ENCODE results near the gene CEP128. TPM values are rescaled to one million over a fixed set of nuclear protein-coding genes. Genes with fewer than 3 reads are reported as not detected.

Gene CEP128
- total RNA-seq, 2 experiments from 2014 or later = 12.3 to 13.0 TPM

DNA sequence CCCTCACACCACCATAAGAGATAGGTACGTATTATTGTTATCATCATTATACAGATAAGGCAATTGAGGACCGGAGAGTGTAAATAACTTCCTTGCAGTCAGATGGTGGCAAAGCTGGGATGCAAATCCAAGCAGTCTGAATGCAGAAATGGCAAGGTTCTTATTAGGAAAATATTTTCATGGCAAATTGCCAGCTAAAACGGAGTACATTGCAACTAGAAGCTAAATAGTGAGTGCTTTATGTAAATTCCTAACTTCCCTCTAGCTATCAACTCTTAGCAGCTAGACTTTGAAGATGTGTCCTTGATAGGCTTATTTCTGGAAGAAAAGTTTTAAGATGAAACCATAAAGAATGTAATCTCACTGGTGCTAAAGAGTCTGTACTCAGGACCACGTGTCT is 406.4 kb downstream of the CEP128 start:
- H3K4me3 Mint-ChIP-seq = no peak overlapping the region
- CTCF ChIA-PET = no interaction called here
- Histone ChIP-seq H3K4me3 (ENCODE audit: low read length) (no peak overlapping the region), H3K27ac (ENCODE audit: low read depth in 1 of 2, low read length in 2 of 2) (no peak overlapping the region), H3K36me3 (ENCODE audit: insufficient read depth, low read length) (no peaks in the 10 kb centered on the region), H3K27me3 (ENCODE audit: control insufficient read depth in 1 of 2, insufficient read depth in 2 of 2, low read length in 2 of 2) (no peaks in the 10 kb centered on the region), H3K9me3 (ENCODE audit: control insufficient read depth in 1 of 2, insufficient read depth in 1 of 2, low read length in 2 of 2) (peaks cover under 1% of the 10 kb centered on the region in 2 experiments), H3K4me1 (ENCODE audit: insufficient read depth, low read length) (no peaks in the 10 kb centered on the region)
- no peaks in the 10 kb centered on the region for H3K4me1 Mint-ChIP-seq (ENCODE audit: low read depth)
- H3K36me3 Mint-ChIP-seq (ENCODE audit: low read depth) = peaks cover 9% of the 10 kb centered on the region
- peaks cover 2% of the 10 kb centered on the region for H3K9me3 Mint-ChIP-seq
- no peak for TF ChIP-seq CTCF (IDR thresholded peaks at IDR 0.05)
- POLR2A ChIA-PET = interaction anchor here (0.5 kb wide), 1 partner anchor 1630 kb away, joined by 3 read pairs; no protein-coding TSS in a partner anchor
- no peak overlapping the region for H3K27ac Mint-ChIP-seq
- H3K27me3 Mint-ChIP-seq = no peaks in the 10 kb centered on the region
- DNase-seq = no peak
- intact Hi-C loops (cut with DNase I, micrococcal nuclease) = no loop called here
- ATAC-seq (ENCODE audit: poor library complexity) = no peak

DNA sequence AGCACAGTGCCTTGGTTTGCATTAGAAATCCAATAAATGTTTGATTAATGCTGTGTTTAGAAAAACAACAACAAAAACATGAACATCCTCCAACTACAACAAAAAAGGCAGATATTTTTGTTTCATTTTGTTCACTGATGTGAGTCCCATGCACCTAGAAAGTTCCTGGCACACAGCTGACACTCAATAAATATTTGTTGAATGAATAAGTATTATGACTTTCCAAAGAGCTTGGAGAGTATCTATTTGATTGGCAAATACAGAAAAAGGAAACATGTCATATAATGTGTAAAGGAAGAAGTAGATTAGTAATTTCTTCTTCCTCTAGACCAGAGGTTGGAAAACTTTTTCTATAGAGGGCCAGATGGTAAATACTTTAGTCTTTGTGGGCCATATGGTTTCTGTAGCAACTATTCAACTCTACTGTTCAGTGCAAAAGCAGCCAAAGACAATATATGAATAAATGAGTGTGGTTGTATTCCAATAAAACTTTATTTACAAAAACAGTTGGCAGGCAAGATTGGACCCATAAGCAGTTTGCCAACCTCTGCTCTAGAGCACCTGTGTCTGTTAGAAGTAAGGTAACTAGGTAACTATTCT is 417.9 kb downstream of the CEP128 start:
- no peak for TF ChIP-seq CTCF (IDR thresholded peaks at IDR 0.05)
- Histone ChIP-seq H3K4me3 (ENCODE audit: low read length) (no peak overlapping the region), H3K36me3 (ENCODE audit: insufficient read depth, low read length) (peaks cover 9% of the 10 kb centered on the region), H3K9me3 (ENCODE audit: control insufficient read depth in 1 of 2, insufficient read depth in 1 of 2, low read length in 2 of 2) (no peaks in the 10 kb centered on the region), H3K27me3 (ENCODE audit: control insufficient read depth in 1 of 2, insufficient read depth in 2 of 2, low read length in 2 of 2) (no peaks in the 10 kb centered on the region), H3K4me1 (ENCODE audit: insufficient read depth, low read length) (no peaks in the 10 kb centered on the region), H3K27ac (ENCODE audit: low read depth in 1 of 2, low read length in 2 of 2) (no peak overlapping the region)
- ChIA-PET CTCF (no interaction called here), POLR2A (no interaction called here)
- Mint-ChIP-seq H3K4me1 (ENCODE audit: low read depth) (no peaks in the 10 kb centered on the region), H3K27ac (no peak overlapping the region), H3K9me3 (no peaks in the 10 kb centered on the region), H3K4me3 (no peak overlapping the region), H3K36me3 (ENCODE audit: low read depth) (peaks cover 54% of the 10 kb centered on the region), H3K27me3 (no peaks in the 10 kb centered on the region)
- intact Hi-C loops (cut with DNase I, micrococcal nuclease) = no loop called here
- DNase-seq (no peak), ATAC-seq (ENCODE audit: poor library complexity) (no peak)

GRCh38 chr14:80522936-80523335 is 418.6 kb downstream of the CEP128 start:
- no peaks in the 10 kb centered on the region for H3K9me3 Mint-ChIP-seq
- DNase-seq = no peak
- H3K27me3 Mint-ChIP-seq = no peaks in the 10 kb centered on the region
- H3K27ac Mint-ChIP-seq = no peak overlapping the region
- ChIA-PET POLR2A (no interaction called here), CTCF (no interaction called here)
- no peaks in the 10 kb centered on the region for H3K27me3 ChIP-seq (ENCODE audit: control insufficient read depth in 1 of 2, insufficient read depth in 2 of 2, low read length in 2 of 2)
- intact Hi-C loops (cut with DNase I, micrococcal nuclease) = no loop called here
- no peaks in the 10 kb centered on the region for H3K4me1 Mint-ChIP-seq (ENCODE audit: low read depth)
- H3K27ac ChIP-seq (ENCODE audit: low read depth in 1 of 2, low read length in 2 of 2) = no peak overlapping the region
- H3K9me3 ChIP-seq (ENCODE audit: control insufficient read depth in 1 of 2, insufficient read depth in 1 of 2, low read length in 2 of 2) = no peaks in the 10 kb centered on the region
- peaks cover 60% of the 10 kb centered on the region for H3K36me3 Mint-ChIP-seq (ENCODE audit: low read depth)
- no peak overlapping the region for H3K4me3 Mint-ChIP-seq
- TF ChIP-seq CTCF (IDR thresholded peaks at IDR 0.05) = no peak
- H3K4me1 ChIP-seq (ENCODE audit: insufficient read depth, low read length) = no peaks in the 10 kb centered on the region
- H3K4me3 ChIP-seq (ENCODE audit: low read length) = no peak overlapping the region
- H3K36me3 ChIP-seq (ENCODE audit: insufficient read depth, low read length) = peaks cover 9% of the 10 kb centered on the region
- no peak for ATAC-seq (ENCODE audit: poor library complexity)
